H9 (cell line): ENCODE data around the gene MBP. TPM values are rescaled to one million over a fixed set of nuclear protein-coding genes. Genes with fewer than 3 reads are reported as not detected.
A peak's percentile ranks its signal among the peaks of the same experiment; 100 is the strongest.
"Not testable (repeated sequence)": the region's sequence is repeated elsewhere in the genome, so short reads cannot be mapped to it uniquely, and the experiment has no call there.

Source experiments
- DNase-seq: peaks from one replicate; pipeline ENCODE4 v3.0.0-alpha.2; 2017
- H2AFZ ChIP-seq: one replicate; pipeline ENCODE4 v1.6.1; 2013; ENCODE audit warnings: mild to moderate bottlenecking, low read length, control low read depth, moderate library complexity
- H2AK5ac ChIP-seq: 2 replicates; pipeline ENCODE4 v1.6.1; 2013; ENCODE audit warnings: low read length, control low read depth, mixed read lengths; ENCODE audit not compliant: insufficient read length
- H2BK120ac ChIP-seq: one replicate; pipeline ENCODE4 v1.6.1; 2013; ENCODE audit warnings: low read depth, mild to moderate bottlenecking, low read length, control low read depth, inconsistent platforms; ENCODE audit not compliant: poor library complexity, severe bottlenecking
- H2BK12ac ChIP-seq: 2 replicates; pipeline ENCODE4 v1.6.1; 2013; ENCODE audit warnings: low read length, control low read depth, mixed read lengths, low read depth; ENCODE audit not compliant: insufficient read length
- H2BK15ac ChIP-seq: 2 replicates; pipeline ENCODE4 v1.6.1; 2013; ENCODE audit warnings: low read depth, low read length, control low read depth
- H2BK20ac ChIP-seq: one replicate; pipeline ENCODE4 v1.6.1; 2013; ENCODE audit warnings: low read depth, mild to moderate bottlenecking, low read length, control low read depth, inconsistent platforms; ENCODE audit not compliant: poor library complexity, severe bottlenecking
- H2BK5ac ChIP-seq: 2 replicates; pipeline ENCODE4 v1.6.1; 2013; ENCODE audit warnings: low read length, control low read depth, mixed read lengths; ENCODE audit not compliant: insufficient read length
- H3K14ac ChIP-seq: 2 replicates; pipeline ENCODE4 v1.6.1; 2013; ENCODE audit warnings: low read length, control low read depth; ENCODE audit not compliant: insufficient read depth
- H3K18ac ChIP-seq: 2 replicates; pipeline ENCODE4 v1.6.1; 2013; ENCODE audit warnings: low read depth, mild to moderate bottlenecking, mixed read lengths, low read length, control low read depth; ENCODE audit not compliant: insufficient read length
- H3K23ac ChIP-seq: 2 replicates; pipeline ENCODE4 v1.6.1; 2013; ENCODE audit warnings: low read length, control low read depth, mixed read lengths, low read depth; ENCODE audit not compliant: insufficient read length
- H3K23me2 ChIP-seq: 2 replicates; pipeline ENCODE4 v1.6.1; 2013; ENCODE audit warnings: low read depth, mild to moderate bottlenecking, mixed read lengths, low read length, control low read depth; ENCODE audit not compliant: insufficient read length, poor library complexity, severe bottlenecking
- H3K27ac ChIP-seq: 2 replicates; pipeline ENCODE4 v1.5.1; 2013; ENCODE audit warnings: low read length, control low read depth, mixed read lengths, low read depth; ENCODE audit not compliant: insufficient read length
- H3K27me3 ChIP-seq: 2 replicates; pipeline ENCODE4 v1.6.1; 2013; ENCODE audit warnings: low read length, control low read depth, inconsistent platforms; ENCODE audit not compliant: insufficient read depth
- H3K4ac ChIP-seq: 2 replicates; pipeline ENCODE4 v1.6.1; 2013; ENCODE audit warnings: low read depth, mild to moderate bottlenecking, control low read depth, inconsistent platforms, low read length, moderate library complexity
- H3K4me1 ChIP-seq: 2 replicates; pipeline ENCODE4 v1.6.1; 2013; ENCODE audit warnings: low read length, control low read depth, inconsistent platforms; ENCODE audit not compliant: insufficient read depth
- H3K4me2 ChIP-seq: 2 replicates; pipeline ENCODE4 v1.6.1; 2013; ENCODE audit warnings: low read length, control low read depth, mixed read lengths; ENCODE audit not compliant: insufficient read length, insufficient read depth
- H3K56ac ChIP-seq: 2 replicates; pipeline ENCODE4 v1.6.1; 2013; ENCODE audit warnings: low read depth, mild to moderate bottlenecking, mixed read lengths, low read length, control low read depth; ENCODE audit not compliant: insufficient read length
- H3K79me1 ChIP-seq: 2 replicates; pipeline ENCODE4 v1.6.1; 2013; ENCODE audit warnings: low read depth, mild to moderate bottlenecking, moderate library complexity, low read length, control low read depth, inconsistent platforms; ENCODE audit not compliant: insufficient read depth, poor library complexity, severe bottlenecking
- H3K79me2 ChIP-seq: 2 replicates; pipeline ENCODE4 v1.6.1; 2013; ENCODE audit warnings: low read length, control low read depth, inconsistent platforms; ENCODE audit not compliant: insufficient read depth
- H3K9ac ChIP-seq: 2 replicates; pipeline ENCODE4 v1.6.1; 2013; ENCODE audit warnings: low read length, control low read depth, mixed read lengths; ENCODE audit not compliant: insufficient read length; ENCODE audit errors: extremely low read depth
- H3K9me3 ChIP-seq: one replicate; pipeline ENCODE4 v1.6.1; 2013; ENCODE audit warnings: low read depth, low read length, inconsistent platforms; ENCODE audit not compliant: control insufficient read depth
- H3T11ph ChIP-seq: one replicate; pipeline ENCODE4 v1.6.1; 2013; ENCODE audit warnings: mild to moderate bottlenecking, low read length, control low read depth, inconsistent platforms
- H4K20me1 ChIP-seq: one replicate; pipeline ENCODE4 v1.6.1; 2013; ENCODE audit not compliant: control insufficient read depth, insufficient read length, insufficient read depth
- H4K5ac ChIP-seq: 2 replicates; pipeline ENCODE4 v1.6.1; 2013; ENCODE audit warnings: low read depth, mild to moderate bottlenecking, mixed read lengths, low read length, control low read depth; ENCODE audit not compliant: insufficient read length
- H4K8ac ChIP-seq: replicated peaks from 2 replicates; pipeline ENCODE4 v1.6.1; 2013; ENCODE audit warnings: low read length, control low read depth, mixed read lengths, low read depth; ENCODE audit not compliant: insufficient read length
- H4K91ac ChIP-seq: 2 replicates; pipeline ENCODE4 v1.6.1; 2013; ENCODE audit warnings: low read depth, mild to moderate bottlenecking, moderate library complexity, mixed read lengths, low read length, control low read depth; ENCODE audit not compliant: insufficient read length
- H3K27ac Mint-ChIP-seq, 3 experiments: 2 replicates in 2 of 3; 3 replicates in 1 of 3; pipeline ENCODE4 v1.8.0; 2020 to 2021; ENCODE audit warnings: mixed read lengths in 3 of 3, mild to moderate bottlenecking in 1 of 3, moderate library complexity in 1 of 3
- H3K27me3 Mint-ChIP-seq: 2 replicates; pipeline ENCODE4 v1.8.0; 2021; ENCODE audit warnings: low read depth, mild to moderate bottlenecking, moderate library complexity, mixed read lengths
- H3K36me3 Mint-ChIP-seq, 3 experiments: 2 replicates in 2 of 3; 3 replicates in 1 of 3; pipeline ENCODE4 v1.8.0; 2020 to 2021; ENCODE audit warnings: low read depth in 3 of 3, mixed read lengths in 3 of 3; ENCODE audit not compliant: insufficient read depth in 1 of 3
- H3K4me1 Mint-ChIP-seq, 2 experiments: 2 replicates each; pipeline ENCODE4 v1.8.0; 2020; ENCODE audit warnings: mixed read lengths in 2 of 2
- H3K4me3 Mint-ChIP-seq, 2 experiments: 2 replicates in 1 of 2; 3 replicates in 1 of 2; pipeline ENCODE4 v1.8.0; 2020 to 2021; ENCODE audit warnings: mild to moderate bottlenecking in 2 of 2, mixed read lengths in 2 of 2, moderate library complexity in 1 of 2
- H3K9me3 Mint-ChIP-seq, 2 experiments: 2 replicates in 1 of 2; 3 replicates in 1 of 2; pipeline ENCODE4 v1.8.0; 2020; ENCODE audit warnings: mild to moderate bottlenecking in 2 of 2, mixed read lengths in 2 of 2, moderate library complexity in 1 of 2
- CTCF ChIP-seq: fragments of 200-600 bp; sonication (generic); conservative IDR thresholded peaks from 3 replicates; pipeline ENCODE4 v1.8.0; 2021; ENCODE audit warnings: antibody characterized with exemption, mild to moderate bottlenecking
- WGBS: extraction: QIAGEN DNeasy Blood & Tissue Kit; methylation state at CpG from one replicate; pipeline ENCODE4 v1.1.7; 2013; ENCODE audit warnings: missing lambda C conversion rate, low lambda C conversion rate, mixed read lengths; ENCODE audit not compliant: insufficient read length; ENCODE audit errors: extremely low coverage; 5-methylcytosine and 5-hydroxymethylcytosine counted together
- total RNA-seq: library from RNA; stranded (reverse); gene quantifications from 2 replicates; pipeline ENCODE4 v1.2.1, GENCODE V29; 2021

The MBP gene
- total RNA-seq, 1 experiment from 2014 or later, result 8.6 TPM

- Histone ChIP-seq H3T11ph (peak overlapping the region; percentile 71), H3K23me2 (no peaks in the 10 kb centered on the region)
These were observed 164.7 kb downstream of the MBP start for GRCh38 chr18:76967721-76968472.

GRCh38 chr18:76967299-76967698 lies 165.3 kb downstream of the MBP start:
- not testable (repeated sequence) for H4K5ac ChIP-seq, H3K9me3 Mint-ChIP-seq, H3K79me1 ChIP-seq, H3K4me2 ChIP-seq, DNase-seq, H3K9me3 ChIP-seq, H3K27me3 Mint-ChIP-seq, H3K14ac ChIP-seq, H3K23ac ChIP-seq, H2AFZ ChIP-seq, H2BK20ac ChIP-seq, H3K27ac Mint-ChIP-seq, H3K79me2 ChIP-seq, H3K4me1 ChIP-seq, H3K56ac ChIP-seq, H4K8ac ChIP-seq, H4K91ac ChIP-seq, H3K4me3 Mint-ChIP-seq, H2BK12ac ChIP-seq, H2BK15ac ChIP-seq, H3K9ac ChIP-seq, H4K20me1 ChIP-seq, H3K27me3 ChIP-seq, H3K23me2 ChIP-seq
- Histone ChIP-seq H3T11ph (peak overlapping the region; percentile 98), H2BK120ac (peak overlapping the region; percentile 83), H2BK5ac (peak overlapping the region; percentile 2), H3K4ac (peak overlapping the region; percentile 88; the same call in 1 of the 2 replicates), H3K18ac (peak overlapping the region; percentile 21), H3K27ac (peak overlapping the region; percentile 97), H2AK5ac (peak overlapping the region; percentile 3)
- Mint-ChIP-seq H3K4me1 (peaks cover 20 to 25% of the 10 kb centered on the region in 2 experiments), H3K36me3 (peaks cover 14 to 20% (median 19%) of the 10 kb centered on the region in 3 experiments)

More at GRCh38 chr18:76967721-76968472, 164.7 kb downstream of the MBP start:
- Histone ChIP-seq H3K27me3 (no peaks in the 10 kb centered on the region), H3K4me2 (peak overlapping the region; percentile 30), H4K5ac (no peak overlapping the region), H4K8ac (no peak overlapping the region), H3K9me3 (peaks cover 10% of the 10 kb centered on the region), H3K27ac (peak overlapping the region; percentile 97), H2BK120ac (peak overlapping the region; percentile 24), H3K18ac (peak overlapping the region; percentile 55), H3K79me1 (no peaks in the 10 kb centered on the region), H3K4me1 (peaks cover 9% of the 10 kb centered on the region), H3K56ac (no peak overlapping the region), H3K79me2 (no peaks in the 10 kb centered on the region), H2BK20ac (no peak overlapping the region), H3K4ac (no peak overlapping the region; the same call in 1 of the 2 replicates), H2BK12ac (no peak overlapping the region), H3K14ac (no peak overlapping the region; the same call in 1 of the 2 replicates), H2BK5ac (peak overlapping the region; percentile 10), H4K91ac (no peak overlapping the region), H2AFZ (no peak overlapping the region), H3K9ac (peak overlapping the region; percentile 27), H2BK15ac (no peak overlapping the region), H4K20me1 (no peaks in the 10 kb centered on the region), H2AK5ac (no peak overlapping the region), H3K23ac (no peak overlapping the region)
- Mint-ChIP-seq H3K4me1 (peaks cover 20 to 25% of the 10 kb centered on the region in 2 experiments), H3K9me3 (peaks cover 0 to 3% of the 10 kb centered on the region in 2 experiments; a peak in 1 of 5 replicates), H3K27me3 (no peaks in the 10 kb centered on the region), H3K27ac (no peak overlapping the region), H3K36me3 (peaks cover 8 to 18% (median 17%) of the 10 kb centered on the region in 3 experiments; a peak in 6 of 7 replicates), H3K4me3 (no peak overlapping the region; a peak in 1 of 5 replicates)
- no CpG with 5 or more reads among the region's 17 CpGs for WGBS
- no peak for TF ChIP-seq CTCF
- peak; percentile 92 for DNase-seq
